OCI-LY3 (cell line): ENCODE data around the gene RAB5IF.

ENCODE experiments used
- CTCF ChIP-seq: fragments of 200-600, 300-600 bp; sonication (generic); IDR thresholded peaks from 2 replicates; pipeline ENCODE4 v1.5.1; 2014; ENCODE audit warnings: antibody characterized with exemption, low read length, low read depth
- EZH2phosphoT487 ChIP-seq: fragments of 200-600 bp; shearing (Covaris generic); IDR thresholded peaks from 2 replicates; pipeline ENCODE4 v1.6.1; 2018; ENCODE audit warnings: antibody characterized with exemption, mixed run types, low read depth

DNA sequence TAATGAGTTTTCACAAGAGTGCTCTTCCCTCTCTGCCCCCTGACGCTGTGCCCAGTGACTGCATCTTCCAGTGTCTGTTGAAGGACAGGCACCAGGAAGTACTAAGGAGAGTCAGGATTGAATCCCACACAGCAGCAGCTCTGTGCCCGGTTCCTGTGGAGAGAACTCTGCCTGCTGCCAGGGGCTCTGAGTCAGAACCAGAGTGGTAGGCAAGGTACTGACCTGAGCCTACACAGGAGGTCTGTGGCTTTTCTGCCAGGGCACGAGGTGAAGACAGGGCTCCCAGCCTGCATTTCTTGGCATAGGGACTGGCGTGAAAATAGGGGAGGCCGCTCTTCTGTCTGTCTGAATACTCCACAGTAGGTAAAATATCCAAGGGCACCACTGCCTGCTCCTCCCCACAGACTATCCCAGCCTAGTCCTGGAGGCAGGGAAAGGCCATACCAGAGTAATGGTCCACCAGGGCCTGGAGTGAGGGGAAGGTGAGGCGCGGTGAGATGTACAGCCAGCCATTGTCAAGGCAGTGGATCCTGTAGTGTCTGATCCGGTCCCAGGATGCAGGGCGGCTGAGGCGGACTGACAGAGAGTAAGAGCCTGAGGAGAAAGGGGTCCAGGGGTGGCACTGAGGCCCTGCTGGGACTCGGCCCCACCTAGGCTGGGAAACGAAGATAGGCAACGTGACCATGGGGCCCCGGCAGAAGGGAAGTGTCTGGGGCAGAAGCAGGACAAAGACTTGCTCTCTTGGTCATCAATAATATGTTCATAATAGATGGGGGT is 9.4 kb downstream of the RAB5IF start:
- no peak for TF ChIP-seq CTCF
- TF ChIP-seq EZH2phosphoT487 = no peak
